CD4-positive, alpha-beta T cell (primary cell): Measurements from ENCODE around the gene CSTB. TPM values are rescaled to one million over a fixed set of nuclear protein-coding genes. Genes with fewer than 3 reads are reported as not detected.
A peak's percentile ranks its signal among the peaks of the same experiment; 100 is the strongest.

ENCODE experiments used
- ATAC-seq: fragments of 200-7000 bp; cut with Tn5 transposase; one replicate; pipeline ENCODE4 v1.10.0; 2022; ENCODE audit warnings: mild to moderate bottlenecking; ENCODE audit not compliant: poor library complexity
- CTCF ChIA-PET: fragments of 350-600 bp; sonication (Branson Sonifier 250); formaldehyde crosslinking; loops from one replicate; lab custom pipeline; 2021; ENCODE audit warnings: antibody characterized with exemption, inconsistent platforms; lab: Charles Lee
- POLR2A ChIA-PET: fragments of 350-600 bp; sonication (Branson Sonifier 250); formaldehyde crosslinking; loops from one replicate; lab custom pipeline; 2021; ENCODE audit warnings: antibody characterized with exemption, inconsistent platforms; lab: Charles Lee
- DNase-seq, 14 experiments: peaks; one replicate each; pipeline ENCODE4 v3.0.0-alpha.2; 2013 to 2020; ENCODE audit warnings: mixed read lengths in 2 of 14
- H3K27ac ChIP-seq, 2 donors: one replicate each; pipeline versions ENCODE4 v1.5.1 to v1.7.0; 2013; ENCODE audit warnings: low read length in 2 of 2, low read depth in 1 of 2, mild to moderate bottlenecking in 1 of 2
- H3K27me3 ChIP-seq, 2 experiments: 1 replicate in 1 of 2; 2 replicates in 1 of 2; pipeline versions ENCODE4 v1.6.1 to v1.7.0; 2013; ENCODE audit warnings: low read length in 2 of 2, control low read depth in 1 of 2, mild to moderate bottlenecking in 1 of 2, moderate library complexity in 1 of 2; ENCODE audit not compliant: insufficient read depth in 2 of 2, control insufficient read depth in 1 of 2
- H3K36me3 ChIP-seq: one replicate; pipeline ENCODE4 v1.6.1; 2013; ENCODE audit warnings: low read length, control low read depth; ENCODE audit not compliant: insufficient read depth
- H3K4me1 ChIP-seq: one replicate; pipeline ENCODE4 v1.6.1; 2013; ENCODE audit warnings: low read length, control low read depth; ENCODE audit not compliant: insufficient read depth
- H3K4me3 ChIP-seq: one replicate; pipeline ENCODE4 v1.5.1; 2013; ENCODE audit warnings: mild to moderate bottlenecking, low read length, moderate library complexity
- H3K9me3 ChIP-seq, 2 experiments: 1 replicate in 1 of 2; 2 replicates in 1 of 2; pipeline versions ENCODE4 v1.6.1 to v1.7.0; 2013; ENCODE audit warnings: low read length in 2 of 2, mild to moderate bottlenecking in 2 of 2, control low read depth in 1 of 2, moderate library complexity in 1 of 2; ENCODE audit not compliant: control insufficient read depth in 1 of 2, insufficient read depth in 1 of 2
- H3K27ac Mint-ChIP-seq: one replicate; pipeline ENCODE4 v1.8.0; 2020; ENCODE audit warnings: mixed read lengths
- H3K27me3 Mint-ChIP-seq: one replicate; pipeline ENCODE4 v1.8.0; 2021; ENCODE audit warnings: mixed read lengths
- H3K36me3 Mint-ChIP-seq: one replicate; pipeline ENCODE4 v1.8.0; 2021; ENCODE audit warnings: low read depth, mixed read lengths
- H3K4me1 Mint-ChIP-seq: one replicate; pipeline ENCODE4 v1.8.0; 2021; ENCODE audit warnings: low read depth, mixed read lengths
- H3K4me3 Mint-ChIP-seq: one replicate; pipeline ENCODE4 v1.8.0; 2020; ENCODE audit warnings: mild to moderate bottlenecking, mixed read lengths
- H3K9me3 Mint-ChIP-seq: one replicate; pipeline ENCODE4 v1.8.0; 2020; ENCODE audit warnings: mixed read lengths
- intact Hi-C, 2 experiments: fragments of 100-400 bp; cut with DNase I in 1 of 2; cut with micrococcal nuclease in 1 of 2; formaldehyde crosslinking; loops; one replicate each; pipeline versions ENCODE4 v1.15.1 to v1.9.0; 2023 to 2025; cut with DNase I, micrococcal nuclease
- total RNA-seq, 174 experiments: library from RNA in 2 of 174; stranded (reverse) in 2 of 174; gene quantifications; one replicate each; pipeline ENCODE4 v1.2.3 and lab custom pipeline; 2021 to 2026
- TF ChIP-seq, protein P1 (sequence below): fragments of 200-600 bp; IDR thresholded peaks from one replicate; pipeline ENCODE4 v1.8.0; 2022; ENCODE audit warnings: antibody characterized with exemption, mild to moderate bottlenecking

Gene CSTB
- total RNA-seq, 2 experiments from 2014 or later, result 13.4 to 14.5 TPM

DNA sequence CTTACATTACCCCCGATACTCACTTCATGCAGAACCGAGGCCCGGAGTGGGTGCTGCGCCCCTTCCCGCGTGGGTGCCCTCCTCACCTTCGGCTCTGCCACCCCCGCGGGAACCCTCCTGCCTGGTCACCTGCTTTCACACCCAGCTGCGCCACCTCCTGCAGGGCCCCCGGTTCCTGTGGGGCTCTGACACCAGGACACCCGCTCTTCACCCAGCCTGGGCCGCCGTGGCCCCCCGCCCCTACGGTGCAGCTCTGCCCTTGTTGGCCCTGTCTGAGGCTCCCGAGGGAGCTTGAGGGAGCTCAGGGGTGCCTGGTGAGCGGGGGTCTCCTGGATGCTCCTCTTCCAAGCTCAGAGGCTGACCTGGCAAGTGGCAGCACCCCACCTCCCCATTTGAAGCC lies 32.3 kb upstream of the CSTB start:
- no peak overlapping the region for H3K27ac Mint-ChIP-seq
- Histone ChIP-seq H3K4me3 (no peak overlapping the region), H3K27ac (no peak overlapping the region), H3K9me3 (no peaks in the 10 kb centered on the region), H3K36me3 (peaks cover 6% of the 10 kb centered on the region), H3K27me3 (no peaks in the 10 kb centered on the region), H3K4me1 (peaks cover 13% of the 10 kb centered on the region)
- peaks cover 9% of the 10 kb centered on the region for H3K4me1 Mint-ChIP-seq
- no peak overlapping the region for H3K4me3 Mint-ChIP-seq
- ChIA-PET POLR2A (no interaction called here), CTCF (no interaction called here)
- intact Hi-C loops, result no loop called here
- H3K9me3 Mint-ChIP-seq, result no peaks in the 10 kb centered on the region
- no peak for DNase-seq
- no peaks in the 10 kb centered on the region for H3K27me3 Mint-ChIP-seq
- TF ChIP-seq, protein P1, sequence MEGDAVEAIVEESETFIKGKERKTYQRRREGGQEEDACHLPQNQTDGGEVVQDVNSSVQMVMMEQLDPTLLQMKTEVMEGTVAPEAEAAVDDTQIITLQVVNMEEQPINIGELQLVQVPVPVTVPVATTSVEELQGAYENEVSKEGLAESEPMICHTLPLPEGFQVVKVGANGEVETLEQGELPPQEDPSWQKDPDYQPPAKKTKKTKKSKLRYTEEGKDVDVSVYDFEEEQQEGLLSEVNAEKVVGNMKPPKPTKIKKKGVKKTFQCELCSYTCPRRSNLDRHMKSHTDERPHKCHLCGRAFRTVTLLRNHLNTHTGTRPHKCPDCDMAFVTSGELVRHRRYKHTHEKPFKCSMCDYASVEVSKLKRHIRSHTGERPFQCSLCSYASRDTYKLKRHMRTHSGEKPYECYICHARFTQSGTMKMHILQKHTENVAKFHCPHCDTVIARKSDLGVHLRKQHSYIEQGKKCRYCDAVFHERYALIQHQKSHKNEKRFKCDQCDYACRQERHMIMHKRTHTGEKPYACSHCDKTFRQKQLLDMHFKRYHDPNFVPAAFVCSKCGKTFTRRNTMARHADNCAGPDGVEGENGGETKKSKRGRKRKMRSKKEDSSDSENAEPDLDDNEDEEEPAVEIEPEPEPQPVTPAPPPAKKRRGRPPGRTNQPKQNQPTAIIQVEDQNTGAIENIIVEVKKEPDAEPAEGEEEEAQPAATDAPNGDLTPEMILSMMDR, result no peak
- peaks cover 12% of the 10 kb centered on the region for H3K36me3 Mint-ChIP-seq
- no peak for ATAC-seq

GRCh38 chr21:43806017-43806710 lies 30.1 kb upstream of the CSTB start:
- no peak for ATAC-seq
- CTCF ChIA-PET, result interaction anchor here (1.3 kb wide), 1 partner anchor 169 kb away, joined by 3 read pairs; no protein-coding TSS in a partner anchor
- no peak for DNase-seq
- POLR2A ChIA-PET, result no interaction called here
- Histone ChIP-seq H3K9me3 (no peaks in the 10 kb centered on the region), H3K27ac (no peak overlapping the region), H3K4me1 (peaks cover 12% of the 10 kb centered on the region), H3K36me3 (peaks cover 27% of the 10 kb centered on the region), H3K4me3 (no peak overlapping the region), H3K27me3 (no peaks in the 10 kb centered on the region)
- Mint-ChIP-seq H3K27ac (no peak overlapping the region), H3K4me3 (no peak overlapping the region), H3K27me3 (no peaks in the 10 kb centered on the region), H3K4me1 (peaks cover 5% of the 10 kb centered on the region), H3K9me3 (no peaks in the 10 kb centered on the region), H3K36me3 (peaks cover 31% of the 10 kb centered on the region)
- TF ChIP-seq, protein P1, result no peak
- intact Hi-C loops, result no loop called here

DNA sequence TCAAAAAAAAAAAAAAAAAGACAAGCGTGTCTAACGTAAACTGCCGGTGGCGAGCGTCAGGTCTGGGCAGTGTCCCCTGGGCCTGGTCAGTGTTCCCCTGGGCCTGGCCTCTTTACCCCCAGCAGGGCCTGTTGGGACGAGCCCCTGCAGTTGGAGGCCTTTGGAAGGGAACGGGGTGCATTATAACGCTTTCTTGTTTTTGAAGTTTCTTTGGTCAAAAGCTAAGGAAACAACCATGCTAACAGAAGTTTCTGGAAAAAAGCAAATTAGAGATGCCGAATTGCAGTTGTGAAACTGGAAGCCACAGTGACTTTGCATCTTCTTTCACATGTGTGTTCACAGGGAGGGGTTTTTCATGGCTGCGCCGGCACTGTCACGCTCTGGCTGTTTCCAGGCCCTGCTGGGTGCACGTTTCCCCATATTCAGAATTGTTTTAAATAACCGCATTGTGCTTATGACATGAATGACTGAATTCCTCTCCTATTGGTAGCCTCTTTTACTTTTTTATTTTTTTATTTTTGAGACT lies 29.2 kb upstream of the CSTB start:
- peaks cover 40% of the 10 kb centered on the region for H3K36me3 Mint-ChIP-seq
- TF ChIP-seq, protein P1, result no peak
- peaks cover 36% of the 10 kb centered on the region for H3K36me3 ChIP-seq
- no peak for ATAC-seq
- H3K4me3 ChIP-seq, result no peak overlapping the region
- H3K9me3 ChIP-seq, result no peaks in the 10 kb centered on the region
- H3K4me1 Mint-ChIP-seq, result no peaks in the 10 kb centered on the region
- no peak overlapping the region for H3K27ac Mint-ChIP-seq
- no peaks in the 10 kb centered on the region for H3K27me3 Mint-ChIP-seq
- H3K4me1 ChIP-seq, result peaks cover 3% of the 10 kb centered on the region
- H3K4me3 Mint-ChIP-seq, result no peak overlapping the region
- H3K9me3 Mint-ChIP-seq, result no peaks in the 10 kb centered on the region
- intact Hi-C loops, result no loop called here
- ChIA-PET CTCF (no interaction called here), POLR2A (no interaction called here)
- DNase-seq, result peak in 3 of 14 experiments; percentile 30 to 65 (median 64)
- no peak overlapping the region for H3K27ac ChIP-seq
- no peaks in the 10 kb centered on the region for H3K27me3 ChIP-seq
